Left ventricle myocardium inferior (tissue), 1 donor: ENCODE data around the gene SPATA22. TPM values are rescaled to one million over a fixed set of nuclear protein-coding genes. Genes with fewer than 3 reads are reported as not detected.
"Not testable (repeated sequence)": the region's sequence is repeated elsewhere in the genome, so short reads cannot be mapped to it uniquely, and the experiment has no call there.

Source experiments
- DNase-seq: peaks from one replicate; pipeline ENCODE4 v3.0.0-alpha.2; 2020
- H3K27ac ChIP-seq: fragments of 200-600 bp; replicated peaks from 2 replicates; pipeline ENCODE4 v1.8.0; 2021
- H3K27me3 ChIP-seq: fragments of 200-600 bp; 2 replicates; pipeline ENCODE4 v1.8.0; 2021; ENCODE audit warnings: low read depth
- H3K36me3 ChIP-seq: fragments of 200-600 bp; 2 replicates; pipeline ENCODE4 v1.8.0; 2021
- H3K4me1 ChIP-seq: fragments of 200-600 bp; 2 replicates; pipeline ENCODE4 v1.8.0; 2021
- H3K4me3 ChIP-seq: fragments of 200-600 bp; 2 replicates; pipeline ENCODE4 v1.8.0; 2021; ENCODE audit warnings: mild to moderate bottlenecking, moderate library complexity
- H3K9me3 ChIP-seq: fragments of 200-600 bp; replicated peaks from 2 replicates; pipeline ENCODE4 v1.8.0; 2021
- CTCF ChIP-seq: fragments of 200-600 bp; IDR thresholded peaks from 2 replicates; pipeline ENCODE4 v1.8.0; 2021; ENCODE audit warnings: antibody characterized with exemption, mild to moderate bottlenecking, borderline replicate concordance
- intact Hi-C: fragments of 100-400 bp; cut with micrococcal nuclease; formaldehyde crosslinking; loops from one replicate; pipeline ENCODE4 v1.11.0; 2022
- total RNA-seq: library from RNA; stranded (reverse); fragmentation: NEBNext Ultra II Directional; extraction: Animal tissue kit (Norgen Biotek cat#: 25700); gene quantifications from one replicate; pipeline ENCODE4 v1.2.1, GENCODE V29; 2021
- donor health status: DM: no; HTN: yes; CAD: no; lungs with severe emphysema.

The SPATA22 gene
- total RNA-seq, 1 donor from 2014 or later: 0.44 TPM

- intact Hi-C loops: no loop called here
- DNase-seq: no peak
- no peaks in the 10 kb centered on the region for H3K27me3 ChIP-seq
- H3K4me3 ChIP-seq: no peak overlapping the region
- no peaks in the 10 kb centered on the region for H3K9me3 ChIP-seq
- peak overlapping the region; percentile 1 for H3K27ac ChIP-seq
- no peak for TF ChIP-seq CTCF
- no peaks in the 10 kb centered on the region for H3K36me3 ChIP-seq
- peaks cover 21% of the 10 kb centered on the region for H3K4me1 ChIP-seq
Observed at GRCh38 chr17:3474212-3474611, 2.6 kb upstream of the SPATA22 start.

- no peak for DNase-seq
- no peak overlapping the region for H3K4me3 ChIP-seq
- peaks cover 21% of the 10 kb centered on the region for H3K4me1 ChIP-seq
- intact Hi-C loops: no loop called here
- H3K36me3 ChIP-seq: no peaks in the 10 kb centered on the region
- no peaks in the 10 kb centered on the region for H3K27me3 ChIP-seq
- TF ChIP-seq CTCF: no peak
- no peaks in the 10 kb centered on the region for H3K9me3 ChIP-seq
- H3K27ac ChIP-seq: no peak overlapping the region
Observed at GRCh38 chr17:3472137-3472536, 518 bp upstream of the SPATA22 start.

- no peak overlapping the region for H3K27ac ChIP-seq
- H3K27me3 ChIP-seq: no peaks in the 10 kb centered on the region
- no peak for DNase-seq
- no peak for TF ChIP-seq CTCF
- no peak overlapping the region for H3K4me3 ChIP-seq
- no peaks in the 10 kb centered on the region for H3K9me3 ChIP-seq
- intact Hi-C loops: no loop called here
- H3K36me3 ChIP-seq: no peaks in the 10 kb centered on the region
- H3K4me1 ChIP-seq: peaks cover 8% of the 10 kb centered on the region
Observed at GRCh38 chr17:3469529-3469928, 2.1 kb downstream of the SPATA22 start.

GRCh38 chr17:3466355-3466754, 5.3 kb downstream of the SPATA22 start:
- DNase-seq, H3K27ac ChIP-seq, H3K4me3 ChIP-seq, H3K9me3 ChIP-seq, H3K36me3 ChIP-seq, H3K27me3 ChIP-seq, H3K4me1 ChIP-seq, intact Hi-C loops: not testable (repeated sequence)

GRCh38 chr17:3448059-3448665, 23.5 kb downstream of the SPATA22 start:
- no peak for TF ChIP-seq CTCF
- no peaks in the 10 kb centered on the region for H3K36me3 ChIP-seq
- intact Hi-C loops: no loop called here
- no peaks in the 10 kb centered on the region for H3K9me3 ChIP-seq
- DNase-seq: no peak
- no peaks in the 10 kb centered on the region for H3K27me3 ChIP-seq
- H3K27ac ChIP-seq: no peak overlapping the region
- H3K4me3 ChIP-seq: no peak overlapping the region
- no peaks in the 10 kb centered on the region for H3K4me1 ChIP-seq

GRCh38 chr17:3447625-3448024, 24.0 kb downstream of the SPATA22 start:
- H3K4me3 ChIP-seq: no peak overlapping the region
- no peaks in the 10 kb centered on the region for H3K27me3 ChIP-seq
- no peaks in the 10 kb centered on the region for H3K4me1 ChIP-seq
- DNase-seq: no peak
- H3K9me3 ChIP-seq: no peaks in the 10 kb centered on the region
- no peak for TF ChIP-seq CTCF
- intact Hi-C loops: no loop called here
- H3K27ac ChIP-seq: no peak overlapping the region
- no peaks in the 10 kb centered on the region for H3K36me3 ChIP-seq
